ENCODE results near the gene DEFB114. TPM values are rescaled to one million over a fixed set of nuclear protein-coding genes. Genes with fewer than 3 reads are reported as not detected.

Gene DEFB114
- total and polyA plus RNA-seq, 3 donors from 2014 or later: not detected

DNA sequence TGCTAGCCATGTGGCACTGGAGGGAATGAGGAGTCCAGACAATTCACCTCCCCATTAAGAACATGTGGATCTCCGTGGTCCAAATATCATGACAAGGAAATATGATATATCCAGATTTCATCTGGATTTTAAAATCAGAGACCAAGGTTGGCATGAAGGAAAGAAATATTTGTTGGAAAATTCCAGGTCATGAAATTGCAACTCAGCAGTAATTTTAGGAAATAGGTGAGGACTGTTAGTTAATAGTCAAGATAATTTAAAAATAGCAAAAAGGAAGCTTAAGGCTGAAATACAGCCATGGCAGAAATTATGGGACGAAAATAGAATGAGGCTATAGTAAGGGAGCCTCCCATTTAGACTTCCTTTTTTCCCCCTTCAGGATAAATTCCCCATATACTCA is 26.9 kb downstream of the DEFB114 start:
- H3K36me3 ChIP-seq (ENCODE audit: low read depth, missing control alignments): no peaks in the 10 kb centered on the region
- H3K27me3 ChIP-seq: no peaks in the 10 kb centered on the region
- intact Hi-C loops (cut with DNase I; ENCODE audit: low total_unique reads): no loop called here
- no peaks in the 10 kb centered on the region for H3K9me3 ChIP-seq
- no peaks in the 10 kb centered on the region for H3K4me1 ChIP-seq
- TF ChIP-seq, protein P1, sequence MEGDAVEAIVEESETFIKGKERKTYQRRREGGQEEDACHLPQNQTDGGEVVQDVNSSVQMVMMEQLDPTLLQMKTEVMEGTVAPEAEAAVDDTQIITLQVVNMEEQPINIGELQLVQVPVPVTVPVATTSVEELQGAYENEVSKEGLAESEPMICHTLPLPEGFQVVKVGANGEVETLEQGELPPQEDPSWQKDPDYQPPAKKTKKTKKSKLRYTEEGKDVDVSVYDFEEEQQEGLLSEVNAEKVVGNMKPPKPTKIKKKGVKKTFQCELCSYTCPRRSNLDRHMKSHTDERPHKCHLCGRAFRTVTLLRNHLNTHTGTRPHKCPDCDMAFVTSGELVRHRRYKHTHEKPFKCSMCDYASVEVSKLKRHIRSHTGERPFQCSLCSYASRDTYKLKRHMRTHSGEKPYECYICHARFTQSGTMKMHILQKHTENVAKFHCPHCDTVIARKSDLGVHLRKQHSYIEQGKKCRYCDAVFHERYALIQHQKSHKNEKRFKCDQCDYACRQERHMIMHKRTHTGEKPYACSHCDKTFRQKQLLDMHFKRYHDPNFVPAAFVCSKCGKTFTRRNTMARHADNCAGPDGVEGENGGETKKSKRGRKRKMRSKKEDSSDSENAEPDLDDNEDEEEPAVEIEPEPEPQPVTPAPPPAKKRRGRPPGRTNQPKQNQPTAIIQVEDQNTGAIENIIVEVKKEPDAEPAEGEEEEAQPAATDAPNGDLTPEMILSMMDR (IDR thresholded peaks at IDR 0.05): no peak
- no peak for TF ChIP-seq POLR2A (IDR thresholded peaks at IDR 0.05)
- no peak overlapping the region for H3K27ac ChIP-seq
- 70 to 75% methylated on average over 2 of the region's 2 CpGs for WGBS, 2 donors
- no peak for DNase-seq
- no peak overlapping the region for H3K4me3 ChIP-seq

GRCh38 chr6:49935387-49935786 is 28.6 kb downstream of the DEFB114 start:
- DNase-seq: no peak
- Histone ChIP-seq H3K27ac (no peak overlapping the region), H3K36me3 (ENCODE audit: low read depth, missing control alignments) (no peaks in the 10 kb centered on the region), H3K27me3 (no peaks in the 10 kb centered on the region), H3K4me1 (no peaks in the 10 kb centered on the region), H3K4me3 (no peak overlapping the region), H3K9me3 (no peaks in the 10 kb centered on the region)
- WGBS, 2 donors: 72 to 86% methylated on average over 3 of the region's 3 CpGs
- TF ChIP-seq, protein P1 (IDR thresholded peaks at IDR 0.05): no peak
- no peak for TF ChIP-seq POLR2A (IDR thresholded peaks at IDR 0.05)
- intact Hi-C loops (cut with DNase I; ENCODE audit: low total_unique reads): no loop called here

- Histone ChIP-seq H3K36me3 (ENCODE audit: low read depth, missing control alignments) (no peaks in the 10 kb centered on the region), H3K27ac (no peak overlapping the region), H3K9me3 (no peaks in the 10 kb centered on the region), H3K4me1 (no peaks in the 10 kb centered on the region), H3K4me3 (no peak overlapping the region), H3K27me3 (no peaks in the 10 kb centered on the region)
- intact Hi-C loops (cut with DNase I; ENCODE audit: low total_unique reads): no loop called here
- TF ChIP-seq, protein P1 (IDR thresholded peaks at IDR 0.05): no peak
- no peak for TF ChIP-seq POLR2A (IDR thresholded peaks at IDR 0.05)
- DNase-seq: no peak
- 38 to 39% methylated on average over 1 of the region's 1 CpG for WGBS, 2 donors
Measured at GRCh38 chr6:49934770-49935169, 29.2 kb downstream of the DEFB114 start.

DNA sequence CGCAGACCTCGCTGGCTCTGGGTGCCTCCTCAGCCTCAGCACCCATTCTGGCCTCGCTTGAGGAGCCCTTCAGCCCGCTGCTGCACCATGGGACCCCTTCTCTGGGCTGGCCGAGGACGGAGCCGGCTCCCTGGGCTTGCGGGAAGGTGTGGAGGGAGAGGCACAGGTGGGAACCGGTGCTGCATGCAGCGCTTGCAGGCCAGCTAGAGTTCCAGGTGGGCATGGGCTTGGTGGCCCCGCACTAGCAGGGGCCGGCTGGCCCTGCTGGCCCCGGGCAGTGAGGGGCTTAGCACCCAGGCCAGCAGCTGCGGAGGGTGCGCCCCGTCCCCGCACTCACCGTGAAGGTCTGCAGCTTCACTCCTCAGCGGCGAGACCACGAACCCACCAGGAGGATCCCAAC is 30.4 kb downstream of the DEFB114 start:
- 63 to 75% methylated on average over 13 to 21 of the region's 21 CpGs for WGBS, 2 donors
- DNase-seq: no peak
- no peaks in the 10 kb centered on the region for H3K9me3 ChIP-seq
- no peak overlapping the region for H3K4me3 ChIP-seq
- no peaks in the 10 kb centered on the region for H3K27me3 ChIP-seq
- no peak overlapping the region for H3K27ac ChIP-seq
- H3K36me3 ChIP-seq (ENCODE audit: low read depth, missing control alignments): no peaks in the 10 kb centered on the region
- no peaks in the 10 kb centered on the region for H3K4me1 ChIP-seq
- intact Hi-C loops (cut with DNase I; ENCODE audit: low total_unique reads): no loop called here
- TF ChIP-seq POLR2A (IDR thresholded peaks at IDR 0.05): no peak
- TF ChIP-seq, protein P1 (IDR thresholded peaks at IDR 0.05): no peak

GRCh38 chr6:49929340-49929739 is 34.6 kb downstream of the DEFB114 start:
- Histone ChIP-seq H3K4me3 (no peak overlapping the region), H3K36me3 (ENCODE audit: low read depth, missing control alignments) (no peaks in the 10 kb centered on the region), H3K4me1 (no peaks in the 10 kb centered on the region), H3K27me3 (no peaks in the 10 kb centered on the region), H3K9me3 (no peaks in the 10 kb centered on the region), H3K27ac (no peak overlapping the region)
- intact Hi-C loops (cut with DNase I; ENCODE audit: low total_unique reads): no loop called here
- no peak for DNase-seq
- TF ChIP-seq, protein P1 (IDR thresholded peaks at IDR 0.05): no peak
- TF ChIP-seq POLR2A (IDR thresholded peaks at IDR 0.05): no peak
